Measurements from ENCODE around the gene DUSP15.
"Not testable (repeated sequence)": the region's sequence is repeated elsewhere in the genome, so short reads cannot be mapped to it uniquely, and the experiment has no call there.

The DUSP15 gene

GRCh38 chr20:31822421-31823330 lies 47.7 kb downstream of the DUSP15 start:
- peak; percentile 80 for DNase-seq

GRCh38 chr20:31821427-31821826 lies 48.9 kb downstream of the DUSP15 start:
- no peak for DNase-seq

GRCh38 chr20:31820228-31820627 lies 50.1 kb downstream of the DUSP15 start:
- DNase-seq: no peak

GRCh38 chr20:31819083-31819784 lies 51.1 kb downstream of the DUSP15 start, which contains the start of gene MYLK2:
MYLK2 (plus strand) TSS chr20:31819356; CDS start chr20:31819581, 225 bp downstream.
- DNase-seq: no peak

GRCh38 chr20:31818376-31818908 lies 51.9 kb downstream of the DUSP15 start:
- no peak for DNase-seq

- no peak for DNase-seq
These were observed 52.9 kb downstream of the DUSP15 start for GRCh38 chr20:31817461-31817860.

- no peak for DNase-seq
These were observed 54.1 kb downstream of the DUSP15 start for GRCh38 chr20:31816221-31816620.

- DNase-seq: no peak
These were observed 54.7 kb downstream of the DUSP15 start for GRCh38 chr20:31815408-31816188.

GRCh38 chr20:31814142-31814541 lies 56.2 kb downstream of the DUSP15 start:
- DNase-seq: not testable (repeated sequence)

- DNase-seq: no peak
These were observed 56.7 kb downstream of the DUSP15 start for GRCh38 chr20:31813611-31814010.

- no peak for DNase-seq
These were observed 58.3 kb downstream of the DUSP15 start for GRCh38 chr20:31811796-31812728.

GRCh38 chr20:31811198-31811597 lies 59.1 kb downstream of the DUSP15 start:
- no peak for DNase-seq

All from right kidney (tissue), 1 donor.